Lower lobe of right lung (tissue), 2 donors: ENCODE measurements around the gene TMED4. TPM values are rescaled to one million over a fixed set of nuclear protein-coding genes. Genes with fewer than 3 reads are reported as not detected.
"Not testable (repeated sequence)": the region's sequence is repeated elsewhere in the genome, so short reads cannot be mapped to it uniquely, and the experiment has no call there.

Experiments
- ATAC-seq, 2 donors: fragments of 200-7000 bp; cut with Tn5 transposase; one replicate each; pipeline ENCODE4 v1.9.1; 2020 to 2022; ENCODE audit warnings: mild to moderate bottlenecking in 2 of 2, moderate library complexity in 2 of 2
- DNase-seq: peaks from one replicate; pipeline ENCODE4 v3.0.0-alpha.2; 2020
- H3K27ac ChIP-seq: fragments of 200-600 bp; one replicate; pipeline ENCODE4 v1.8.0; 2022
- H3K27me3 ChIP-seq: fragments of 200-600 bp; one replicate; pipeline ENCODE4 v1.8.0; 2022; ENCODE audit warnings: low read depth
- H3K36me3 ChIP-seq: fragments of 200-600 bp; one replicate; pipeline ENCODE4 v1.8.0; 2022; ENCODE audit warnings: mild to moderate bottlenecking
- H3K4me1 ChIP-seq: fragments of 200-600 bp; one replicate; pipeline ENCODE4 v1.8.0; 2022
- H3K4me3 ChIP-seq: fragments of 200-600 bp; one replicate; pipeline ENCODE4 v1.8.0; 2022; ENCODE audit warnings: mild to moderate bottlenecking
- H3K9me3 ChIP-seq: fragments of 200-600 bp; one replicate; pipeline ENCODE4 v1.8.0; 2022
- CTCF ChIP-seq: fragments of 200-600 bp; IDR thresholded peaks from one replicate; pipeline ENCODE4 v1.8.0; 2022; ENCODE audit warnings: antibody characterized with exemption, mild to moderate bottlenecking
- intact Hi-C: fragments of 100-400 bp; cut with DNase I; formaldehyde crosslinking; loops from one replicate; pipeline ENCODE4 v1.11.0; 2022
- total RNA-seq: library from RNA; stranded (reverse); fragmentation: NEBNext Ultra II Directional; extraction: Animal tissue kit (Norgen Biotek cat#: 25700); gene quantifications from one replicate; pipeline ENCODE4 v1.2.1, GENCODE V29; 2021
- donor health status: DM: no; HTN: yes; CAD: no; lungs with severe emphysema.

Gene TMED4
- total RNA-seq, 1 donor from 2014 or later: 71.9 TPM

GRCh38 chr7:44604941-44605340, 22.9 kb upstream of the TMED4 start:
- ATAC-seq (no peak), DNase-seq (no peak)
- TF ChIP-seq CTCF: no peak
- intact Hi-C loops: no loop called here
- Histone ChIP-seq H3K4me3 (no peak overlapping the region), H3K4me1 (peaks cover 30% of the 10 kb centered on the region), H3K9me3 (no peaks in the 10 kb centered on the region), H3K36me3 (no peaks in the 10 kb centered on the region), H3K27ac (no peak overlapping the region), H3K27me3 (no peaks in the 10 kb centered on the region)

DNA sequence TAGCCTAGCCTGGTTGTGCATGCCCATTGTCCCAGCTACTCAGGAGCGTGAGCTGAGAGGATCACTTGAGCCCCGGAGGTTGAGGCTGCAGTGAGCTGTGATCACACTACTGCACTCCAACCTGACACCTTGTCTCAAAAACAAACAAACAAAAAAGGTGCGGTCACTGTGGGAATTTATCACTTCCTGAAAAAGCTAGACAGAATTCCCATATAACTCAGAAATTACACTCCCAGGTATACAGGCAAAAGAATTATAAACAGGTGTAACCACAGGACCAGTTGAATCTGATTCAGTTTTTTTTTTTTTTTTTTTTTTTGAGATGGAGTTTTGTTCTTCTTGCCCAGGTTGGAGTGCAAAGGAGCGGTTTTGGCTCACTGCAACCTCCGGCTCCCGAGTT, 21.2 kb upstream of the TMED4 start:
- DNase-seq (no peak), ATAC-seq (no peak)
- Histone ChIP-seq H3K27ac (no peak overlapping the region), H3K4me3 (no peak overlapping the region), H3K36me3 (no peaks in the 10 kb centered on the region), H3K4me1 (peaks cover 19% of the 10 kb centered on the region), H3K9me3 (no peaks in the 10 kb centered on the region), H3K27me3 (no peaks in the 10 kb centered on the region)
- TF ChIP-seq CTCF: no peak
- intact Hi-C loops: no loop called here

- Histone ChIP-seq H3K27me3 (no peaks in the 10 kb centered on the region), H3K36me3 (no peaks in the 10 kb centered on the region), H3K9me3 (no peaks in the 10 kb centered on the region), H3K27ac (no peak overlapping the region), H3K4me3 (no peak overlapping the region), H3K4me1 (peaks cover 12% of the 10 kb centered on the region)
- no peak for ATAC-seq
- intact Hi-C loops: no loop called here
- DNase-seq: no peak
- no peak for TF ChIP-seq CTCF
These were observed 20.5 kb upstream of the TMED4 start for GRCh38 chr7:44602576-44602910.

DNA sequence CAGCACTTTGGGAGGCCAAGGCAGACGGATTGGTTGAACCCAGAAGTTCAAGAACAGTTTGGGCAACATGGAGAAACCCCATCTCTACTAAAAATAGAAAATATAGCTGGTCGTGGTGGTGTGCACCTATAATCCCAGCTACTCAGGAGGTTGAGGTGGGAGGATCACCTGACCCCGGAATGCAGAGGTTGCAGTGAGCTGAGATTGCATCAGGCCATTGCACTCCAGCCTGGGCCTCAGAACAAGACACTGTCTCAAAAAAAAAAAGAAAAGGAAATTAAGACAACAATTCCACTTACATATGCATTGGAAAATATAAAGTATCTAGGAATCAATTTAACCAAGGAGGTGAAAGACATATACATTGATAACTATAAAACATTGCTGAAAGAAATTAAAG, 17.2 kb upstream of the TMED4 start:
- ATAC-seq (no peak), DNase-seq (no peak)
- intact Hi-C loops: no loop called here
- Histone ChIP-seq H3K27me3 (no peaks in the 10 kb centered on the region), H3K4me1 (no peaks in the 10 kb centered on the region), H3K27ac (no peak overlapping the region), H3K9me3 (no peaks in the 10 kb centered on the region), H3K4me3 (no peak overlapping the region), H3K36me3 (no peaks in the 10 kb centered on the region)
- TF ChIP-seq CTCF: no peak

DNA sequence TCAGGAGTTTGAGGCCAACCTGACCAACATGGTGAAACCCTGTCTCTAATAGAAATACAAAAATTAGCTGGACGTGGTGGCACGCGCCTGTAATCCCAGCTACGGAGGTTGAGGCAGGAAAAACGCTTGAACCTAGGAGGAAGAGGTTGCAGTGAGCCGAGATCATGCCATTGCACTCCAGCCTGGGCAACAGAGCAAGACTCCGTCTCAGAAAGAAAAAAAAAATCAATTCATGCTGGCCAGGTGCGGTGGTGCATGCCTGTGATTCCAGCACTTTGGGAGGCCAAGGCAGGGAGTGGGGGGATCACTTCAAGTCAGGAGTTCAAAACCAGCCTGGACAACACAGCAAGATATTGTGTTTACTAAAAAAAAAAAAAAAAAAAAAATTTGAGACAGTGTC, 15.2 kb upstream of the TMED4 start:
- ATAC-seq, H3K9me3 ChIP-seq, H3K4me3 ChIP-seq, DNase-seq, H3K4me1 ChIP-seq, H3K27me3 ChIP-seq, H3K36me3 ChIP-seq, H3K27ac ChIP-seq, intact Hi-C loops: not testable (repeated sequence)

GRCh38 chr7:44595934-44596635, 14.1 kb upstream of the TMED4 start:
- Histone ChIP-seq H3K27me3 (no peaks in the 10 kb centered on the region), H3K4me1 (no peaks in the 10 kb centered on the region), H3K9me3 (no peaks in the 10 kb centered on the region), H3K27ac (no peak overlapping the region), H3K36me3 (no peaks in the 10 kb centered on the region), H3K4me3 (no peak overlapping the region)
- DNase-seq (no peak), ATAC-seq (peak in 1 of 2 donors; percentile 30)
- no peak for TF ChIP-seq CTCF
- intact Hi-C loops: no loop called here
